ENCODE results near the gene CDH13. TPM values are rescaled to one million over a fixed set of nuclear protein-coding genes. Genes with fewer than 3 reads are reported as not detected.

Gene CDH13
- total RNA-seq, 2 experiments from 2014 or later = not detected

DNA sequence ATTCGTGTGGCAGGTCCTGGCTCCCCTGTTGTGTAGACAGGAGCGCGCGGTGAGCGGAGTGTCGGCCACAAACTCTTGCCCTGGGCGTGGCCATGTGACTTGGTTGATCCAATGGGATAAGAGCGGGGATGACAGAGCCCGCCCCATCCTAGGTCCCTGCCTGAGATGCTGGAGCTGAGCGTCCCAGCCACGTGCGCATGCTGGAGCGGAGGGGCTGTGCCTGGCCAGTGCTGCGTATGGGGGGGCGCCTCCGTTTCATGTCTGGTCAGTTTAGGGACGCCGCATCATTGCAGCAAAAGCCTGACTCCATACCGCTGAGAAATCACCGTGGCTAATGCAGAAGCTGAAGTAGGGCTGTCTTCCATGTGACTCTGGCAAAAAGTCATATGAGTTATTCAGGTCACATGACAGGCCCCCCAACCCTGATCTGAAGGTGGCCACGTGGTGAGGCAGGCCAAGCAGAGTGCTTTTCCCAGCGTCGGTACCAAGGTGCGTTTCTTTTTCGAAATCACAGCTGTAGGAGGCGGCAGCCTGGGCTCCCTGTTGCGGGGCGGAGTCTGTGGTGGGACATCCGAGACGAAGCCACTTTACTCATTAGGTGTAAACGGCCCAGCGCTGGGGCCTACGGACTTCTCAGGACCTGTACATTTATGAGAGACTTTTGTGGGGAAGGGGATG is 1203.5 kb downstream of the CDH13 start:
- H3K4me1 Mint-ChIP-seq = peaks cover 7% of the 10 kb centered on the region
- H3K9me3 Mint-ChIP-seq (ENCODE audit: low read depth) = no peaks in the 10 kb centered on the region
- no peak overlapping the region for H3K27ac Mint-ChIP-seq
- no peak overlapping the region for H3K4me3 Mint-ChIP-seq
- no peak for DNase-seq
- peaks cover 6% of the 10 kb centered on the region for H3K27me3 Mint-ChIP-seq
- CTCF ChIA-PET = interaction anchor here (0.6 kb wide), 1 partner anchor 80 kb away, joined by 3 read pairs; no protein-coding TSS in a partner anchor
- no peaks in the 10 kb centered on the region for H3K36me3 Mint-ChIP-seq
- no peak for ATAC-seq

DNA sequence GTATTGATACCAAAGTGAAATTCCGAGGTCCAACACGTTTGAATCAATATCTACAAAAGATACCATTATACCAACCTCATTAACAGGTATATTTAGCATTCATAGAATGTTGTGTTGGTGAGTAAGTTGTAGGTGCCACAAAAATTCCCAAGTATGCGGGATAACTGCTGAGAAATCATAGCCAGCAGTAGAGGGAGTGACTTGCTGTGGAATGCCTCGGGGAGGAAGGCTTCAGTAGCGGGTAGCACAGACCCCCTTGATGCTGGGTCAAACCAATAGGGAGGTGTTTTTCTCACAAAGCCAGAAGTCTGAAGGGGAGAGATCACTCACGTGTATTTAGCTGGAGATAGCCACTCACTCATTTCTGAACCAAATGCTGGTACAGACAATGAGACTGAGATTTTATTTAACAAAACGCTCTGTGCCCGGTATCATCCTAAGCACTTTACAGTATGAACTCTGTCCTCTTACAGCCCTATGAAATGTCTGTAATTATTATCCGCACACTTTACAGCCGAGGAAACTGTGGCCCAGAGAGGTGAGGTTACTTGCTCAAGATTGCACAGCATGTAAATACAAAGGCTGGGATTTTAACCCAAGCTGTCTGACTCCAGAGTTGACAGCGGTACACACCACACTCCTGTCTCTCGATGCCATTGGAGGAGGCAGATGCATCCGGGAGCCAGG is 1204.1 kb downstream of the CDH13 start:
- CTCF ChIA-PET = no interaction called here
- Mint-ChIP-seq H3K4me3 (no peak overlapping the region), H3K27ac (no peak overlapping the region), H3K4me1 (peaks cover 12% of the 10 kb centered on the region), H3K9me3 (ENCODE audit: low read depth) (no peaks in the 10 kb centered on the region), H3K27me3 (peaks cover 6% of the 10 kb centered on the region), H3K36me3 (no peaks in the 10 kb centered on the region)
- DNase-seq (no peak), ATAC-seq (no peak)

DNA sequence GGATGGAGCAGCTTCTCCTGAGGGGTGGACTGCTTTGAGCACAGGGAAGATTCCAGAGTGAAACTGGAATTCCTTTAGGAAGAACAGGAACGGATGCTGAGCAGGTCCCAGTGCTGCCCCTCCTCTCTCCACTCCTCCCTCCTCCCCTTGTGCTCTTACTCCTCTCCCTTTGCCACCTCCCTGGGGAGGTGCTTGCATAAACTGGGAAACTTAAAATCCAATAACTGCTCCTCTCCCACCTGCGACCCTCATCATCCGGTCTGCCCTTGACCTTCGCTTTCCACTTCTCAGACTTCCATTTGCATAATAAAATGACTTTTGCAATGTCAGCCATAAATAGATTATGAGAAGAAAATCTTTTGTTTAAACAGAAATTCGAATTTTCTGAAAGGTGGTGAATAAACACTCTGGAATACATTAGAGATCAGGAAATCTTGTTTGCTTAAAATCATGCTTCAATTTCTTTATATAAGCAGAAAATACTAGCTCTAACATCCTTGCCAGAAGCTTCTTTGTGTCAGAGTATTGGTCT is 1204.8 kb downstream of the CDH13 start:
- Mint-ChIP-seq H3K36me3 (no peaks in the 10 kb centered on the region), H3K4me3 (no peak overlapping the region), H3K4me1 (peaks cover 15% of the 10 kb centered on the region), H3K9me3 (ENCODE audit: low read depth) (no peaks in the 10 kb centered on the region), H3K27me3 (peaks cover 11% of the 10 kb centered on the region), H3K27ac (no peak overlapping the region)
- CTCF ChIA-PET = no interaction called here
- DNase-seq = no peak
- no peak for ATAC-seq

GRCh38 chr16:83833921-83834320 is 1207.2 kb downstream of the CDH13 start:
- H3K27me3 Mint-ChIP-seq = peaks cover 35% of the 10 kb centered on the region
- peaks cover 19% of the 10 kb centered on the region for H3K4me1 Mint-ChIP-seq
- H3K4me3 Mint-ChIP-seq = no peak overlapping the region
- ATAC-seq (no peak), DNase-seq (no peak)
- H3K9me3 Mint-ChIP-seq (ENCODE audit: low read depth) = no peaks in the 10 kb centered on the region
- H3K27ac Mint-ChIP-seq = no peak overlapping the region
- no peaks in the 10 kb centered on the region for H3K36me3 Mint-ChIP-seq
- CTCF ChIA-PET = no interaction called here

DNA sequence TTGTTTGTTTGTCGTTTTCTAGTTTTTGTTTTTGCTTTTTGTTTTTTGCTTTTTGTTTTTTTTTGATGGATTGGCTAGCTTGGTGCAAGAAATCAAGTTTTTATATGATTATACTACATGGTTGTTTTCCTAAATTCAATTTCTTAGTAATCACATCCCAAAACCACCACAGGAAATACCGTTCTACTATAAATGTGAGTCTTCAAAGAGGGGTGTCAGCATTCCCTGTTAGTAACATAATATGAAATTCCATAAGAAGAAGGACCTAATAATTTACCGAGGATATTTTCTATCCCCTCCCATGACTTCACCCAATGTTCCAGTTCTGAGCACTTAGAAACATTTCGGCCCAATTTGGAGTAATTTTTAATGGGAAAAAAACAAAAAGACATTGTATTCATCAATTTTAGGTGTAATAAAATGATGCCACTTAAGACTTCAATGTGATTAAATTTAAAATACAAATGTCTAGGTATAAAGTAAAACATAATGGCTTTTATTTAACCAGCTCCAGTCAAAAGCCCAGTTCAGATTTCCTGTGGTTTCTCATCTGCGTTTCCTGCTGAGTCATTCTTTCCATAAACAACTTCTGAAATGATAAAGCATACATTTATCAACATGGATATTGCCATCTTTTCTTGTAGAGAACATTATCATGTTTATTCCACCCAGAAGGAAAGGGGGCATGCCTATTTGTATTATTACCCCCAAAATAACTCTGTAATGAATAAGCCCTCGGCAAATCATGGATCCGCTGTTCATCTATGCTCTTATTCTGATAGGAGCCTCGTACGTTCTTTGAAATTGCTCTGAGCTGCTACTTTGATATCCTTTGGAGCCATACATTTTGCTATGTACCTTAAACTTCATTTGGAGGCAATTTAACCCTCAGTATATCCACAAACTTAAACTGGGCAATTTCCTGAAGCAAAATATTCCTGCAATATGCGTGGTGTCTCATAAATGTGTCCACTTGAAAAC is 1209.1 kb downstream of the CDH13 start:
- ATAC-seq = peak; percentile 69
- DNase-seq = no peak
- Mint-ChIP-seq H3K4me1 (peaks cover 19% of the 10 kb centered on the region), H3K4me3 (no peak overlapping the region), H3K27me3 (peaks cover 45% of the 10 kb centered on the region), H3K36me3 (no peaks in the 10 kb centered on the region), H3K9me3 (ENCODE audit: low read depth) (no peaks in the 10 kb centered on the region), H3K27ac (no peak overlapping the region)
- CTCF ChIA-PET = interaction anchor here (1.1 to 1.8 kb wide), 3 partner anchors 9 to 91 kb away, joined by 3 to 8 read pairs (median 3); partner anchors contain the start of gene MLYCD

DNA sequence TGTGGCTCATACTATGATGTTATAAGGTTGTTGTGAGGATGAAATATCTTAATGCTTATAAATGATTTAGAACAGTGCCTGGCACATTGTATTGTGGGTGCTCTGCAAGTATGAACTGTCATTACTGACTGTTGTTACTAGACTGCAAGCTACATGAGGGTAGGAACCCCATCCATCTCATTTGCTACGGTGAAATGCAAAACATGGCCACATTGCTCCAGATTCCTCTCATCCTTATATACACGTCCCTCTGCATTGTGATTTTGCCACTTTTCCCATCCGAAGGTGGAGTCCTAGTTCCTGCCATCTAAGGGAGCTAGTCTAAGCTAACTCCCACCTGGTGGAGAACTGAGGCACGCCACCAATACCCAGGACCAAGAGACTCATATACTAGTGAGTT is 1210.8 kb downstream of the CDH13 start:
- CTCF ChIA-PET = no interaction called here
- no peak for ATAC-seq
- no peaks in the 10 kb centered on the region for H3K9me3 Mint-ChIP-seq (ENCODE audit: low read depth)
- H3K27me3 Mint-ChIP-seq = peaks cover 43% of the 10 kb centered on the region
- peaks cover 19% of the 10 kb centered on the region for H3K4me1 Mint-ChIP-seq
- H3K36me3 Mint-ChIP-seq = no peaks in the 10 kb centered on the region
- no peak overlapping the region for H3K4me3 Mint-ChIP-seq
- no peak for DNase-seq
- no peak overlapping the region for H3K27ac Mint-ChIP-seq

DNA sequence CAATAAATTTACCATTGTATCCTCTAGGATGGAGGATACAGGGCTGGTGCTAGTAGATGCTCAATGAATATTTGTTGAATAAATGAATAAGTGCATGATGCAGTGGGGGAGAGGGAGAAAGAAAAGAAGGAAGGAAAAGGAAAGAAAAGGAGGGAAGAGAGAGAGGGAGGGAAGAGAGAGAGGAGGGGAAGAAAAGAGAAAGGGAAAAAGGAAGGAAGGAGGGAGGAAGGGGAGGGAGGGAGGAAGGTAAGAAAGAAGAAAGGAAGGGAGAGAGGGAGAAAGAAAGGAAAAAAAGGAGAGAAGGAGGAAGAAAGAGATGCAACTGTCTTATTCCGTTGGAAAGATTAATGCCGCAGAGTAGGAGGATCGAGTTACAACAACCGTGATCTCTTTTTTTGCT is 1211.4 kb downstream of the CDH13 start:
- Mint-ChIP-seq H3K36me3 (no peaks in the 10 kb centered on the region), H3K27ac (no peak overlapping the region), H3K4me3 (no peak overlapping the region), H3K27me3 (peaks cover 44% of the 10 kb centered on the region), H3K9me3 (ENCODE audit: low read depth) (no peaks in the 10 kb centered on the region), H3K4me1 (peaks cover 19% of the 10 kb centered on the region)
- no peak for ATAC-seq
- no peak for DNase-seq
- CTCF ChIA-PET = no interaction called here

DNA sequence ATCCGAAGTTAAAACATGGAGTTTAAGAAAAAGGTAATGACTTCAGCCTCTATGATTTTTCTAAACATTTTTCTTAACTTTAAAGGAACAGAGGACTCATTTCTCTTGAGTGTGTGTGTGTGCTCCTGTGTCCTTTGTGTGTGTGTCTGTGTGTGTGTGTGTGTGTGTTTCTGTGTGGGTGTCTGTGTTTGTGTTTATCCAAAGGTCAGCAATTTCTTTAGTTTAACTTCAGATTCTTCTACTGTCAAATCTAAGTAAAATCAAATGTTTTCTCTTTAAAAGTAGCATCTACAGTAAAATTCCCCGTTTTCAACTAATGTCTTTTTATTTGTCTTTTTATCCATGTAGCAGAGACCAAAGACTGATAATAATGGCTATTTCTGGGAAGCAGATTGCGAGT is 1212.8 kb downstream of the CDH13 start:
- Mint-ChIP-seq H3K27ac (no peak overlapping the region), H3K4me3 (no peak overlapping the region), H3K9me3 (ENCODE audit: low read depth) (no peaks in the 10 kb centered on the region), H3K36me3 (no peaks in the 10 kb centered on the region), H3K4me1 (peaks cover 19% of the 10 kb centered on the region), H3K27me3 (peaks cover 44% of the 10 kb centered on the region)
- ATAC-seq (no peak), DNase-seq (no peak)
- CTCF ChIA-PET = interaction anchor here (0.6 to 1.0 kb wide), 2 partner anchors 13 to 222 kb away, joined by 3 read pairs; no protein-coding TSS in a partner anchor

GRCh38 chr16:83840060-83840617 is 1213.4 kb downstream of the CDH13 start:
- H3K27ac Mint-ChIP-seq = no peak overlapping the region
- H3K4me1 Mint-ChIP-seq = peaks cover 18% of the 10 kb centered on the region
- no peaks in the 10 kb centered on the region for H3K9me3 Mint-ChIP-seq (ENCODE audit: low read depth)
- no peak for ATAC-seq
- no peaks in the 10 kb centered on the region for H3K36me3 Mint-ChIP-seq
- peaks cover 44% of the 10 kb centered on the region for H3K27me3 Mint-ChIP-seq
- CTCF ChIA-PET = interaction anchor here (1.0 kb wide), 1 partner anchor 14 kb away, joined by 3 read pairs; no protein-coding TSS in a partner anchor
- no peak for DNase-seq
- no peak overlapping the region for H3K4me3 Mint-ChIP-seq

GRCh38 chr16:83842291-83842690 is 1215.5 kb downstream of the CDH13 start:
- no peaks in the 10 kb centered on the region for H3K9me3 Mint-ChIP-seq (ENCODE audit: low read depth)
- no peak for DNase-seq

DNA sequence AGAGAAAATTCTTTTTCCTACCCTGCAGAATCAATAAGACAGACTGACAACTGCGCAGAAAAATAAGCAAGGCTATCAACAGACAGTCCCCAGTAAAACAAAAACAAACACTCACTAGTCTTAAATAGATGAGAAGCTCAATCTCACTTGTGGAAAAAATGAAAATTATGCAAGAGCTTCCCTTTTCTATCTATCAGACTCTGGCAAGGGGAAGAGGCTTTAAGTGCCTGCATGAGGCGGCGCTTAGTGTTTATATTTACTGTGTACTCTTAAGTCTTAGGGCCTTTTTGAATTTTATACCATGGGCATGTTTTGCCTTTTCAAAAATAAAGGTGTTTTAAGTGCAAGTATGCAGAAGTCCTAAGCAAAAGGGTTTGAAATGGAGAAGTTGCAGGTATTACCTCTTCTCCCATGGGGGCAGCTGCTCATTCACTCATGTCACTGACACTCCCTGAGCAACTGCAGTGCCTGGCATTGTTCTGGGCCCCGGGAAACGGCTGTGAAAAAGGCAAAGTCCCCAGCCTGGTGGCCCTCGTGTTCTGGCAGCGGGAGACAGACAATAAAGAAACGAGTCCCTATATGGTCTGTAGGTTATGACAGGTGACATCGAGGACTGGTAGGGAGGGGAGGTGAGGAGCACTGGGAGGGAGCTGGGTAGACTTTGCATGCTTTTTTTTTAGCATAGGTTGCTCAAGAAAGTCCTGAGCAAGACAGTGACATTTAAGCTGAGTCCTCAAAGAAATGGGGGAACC is 1216.2 kb downstream of the CDH13 start:
- Mint-ChIP-seq H3K27me3 (peaks cover 32% of the 10 kb centered on the region), H3K9me3 (ENCODE audit: low read depth) (no peaks in the 10 kb centered on the region), H3K4me3 (no peak overlapping the region), H3K4me1 (no peaks in the 10 kb centered on the region), H3K27ac (no peak overlapping the region), H3K36me3 (no peaks in the 10 kb centered on the region)
- DNase-seq (no peak), ATAC-seq (no peak)
- CTCF ChIA-PET = no interaction called here

More at GRCh38 chr16:83842291-83842690, 1215.5 kb downstream of the CDH13 start:
- CTCF ChIA-PET = no interaction called here
- Mint-ChIP-seq H3K27ac (no peak overlapping the region), H3K4me3 (no peak overlapping the region), H3K4me1 (no peaks in the 10 kb centered on the region), H3K36me3 (no peaks in the 10 kb centered on the region), H3K27me3 (peaks cover 38% of the 10 kb centered on the region)
- no peak for ATAC-seq

DNA sequence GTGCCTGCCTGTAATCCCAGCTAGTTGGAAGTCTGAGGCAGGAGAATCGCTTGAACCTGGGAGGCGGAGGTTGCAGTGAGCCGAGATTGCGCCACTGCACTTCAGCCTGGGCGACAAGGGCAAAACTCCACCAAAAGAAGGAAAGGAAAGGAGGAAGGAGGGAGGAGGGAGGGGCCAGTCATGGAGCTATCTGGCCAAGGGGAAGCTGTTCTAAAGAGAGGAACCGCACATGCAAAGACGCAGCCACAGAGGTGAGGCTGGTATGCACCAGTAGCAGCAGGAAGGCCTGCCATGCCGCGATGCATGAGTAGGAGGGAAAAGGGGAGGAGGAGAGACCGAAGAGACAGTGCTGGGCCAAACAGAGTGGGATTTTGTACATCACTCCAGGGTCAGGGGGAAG is 1216.9 kb downstream of the CDH13 start:
- Mint-ChIP-seq H3K27ac (no peak overlapping the region), H3K36me3 (no peaks in the 10 kb centered on the region), H3K27me3 (peaks cover 25% of the 10 kb centered on the region), H3K4me3 (no peak overlapping the region), H3K9me3 (ENCODE audit: low read depth) (no peaks in the 10 kb centered on the region), H3K4me1 (no peaks in the 10 kb centered on the region)
- ATAC-seq = no peak
- DNase-seq = no peak
- CTCF ChIA-PET = no interaction called here

Measured in activated CD8-positive, alpha-beta memory T cell treated with anti-CD3 and anti-CD28 coated beads, Interleukin-2, amount 10 ng/mL, durations not matched to agents 7 days and 5 days (primary cell).